HG02943 (cell line): ENCODE measurements around the gene BAHD1.
A peak's percentile ranks its signal among the peaks of the same experiment; 100 is the strongest.
"Not testable (repeated sequence)": the region's sequence is repeated elsewhere in the genome, so short reads cannot be mapped to it uniquely, and the experiment has no call there.

Source experiments
- ATAC-seq: cut with Tn5 transposase; IDR thresholded peaks from one replicate; pipeline ENCODE4 v1.9.1; 2021; ENCODE audit warnings: mild to moderate bottlenecking, low read depth, moderate library complexity; ENCODE audit not compliant: unreplicated experiment

The BAHD1 gene

DNA sequence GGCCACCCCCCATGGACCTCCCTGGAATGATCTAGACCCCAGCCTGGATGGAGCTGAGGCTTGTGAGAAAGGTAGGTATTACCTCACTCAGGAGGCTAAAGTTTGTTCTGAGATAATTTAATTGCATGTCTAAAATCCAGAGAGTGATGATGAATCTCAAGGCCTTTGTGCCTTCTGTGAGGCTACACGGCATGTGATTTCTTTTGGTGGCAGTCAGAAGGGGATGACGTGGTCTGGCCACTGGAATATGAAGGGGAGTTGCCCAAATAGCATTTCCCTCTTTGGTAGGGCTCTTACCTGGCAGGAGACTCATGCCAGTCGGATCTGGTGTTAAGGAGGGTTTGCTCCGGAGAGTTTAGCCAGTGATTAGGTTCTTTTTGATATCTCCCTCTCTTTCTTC lies 2.5 kb downstream of the BAHD1 start:
- ATAC-seq: no peak

DNA sequence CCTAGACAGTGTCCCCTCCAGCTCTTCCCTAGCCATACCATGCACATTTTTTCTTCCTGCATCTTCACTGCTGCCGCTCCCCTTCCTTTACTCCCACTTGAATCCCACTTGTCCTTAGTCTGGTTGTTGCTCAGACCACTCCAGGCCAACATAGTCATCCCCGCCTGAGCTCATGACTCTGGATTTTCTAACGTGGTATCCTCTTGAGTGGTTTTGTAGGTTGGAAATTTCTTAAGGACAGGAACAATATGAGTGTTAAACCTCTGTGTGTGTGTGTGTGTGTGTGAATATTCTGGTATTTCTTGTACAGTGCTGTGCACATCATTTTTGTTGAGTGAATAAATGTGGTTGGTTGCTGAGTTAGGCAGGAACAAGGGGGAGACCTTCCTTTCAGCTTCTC lies 3.1 kb downstream of the BAHD1 start:
- ATAC-seq: no peak

DNA sequence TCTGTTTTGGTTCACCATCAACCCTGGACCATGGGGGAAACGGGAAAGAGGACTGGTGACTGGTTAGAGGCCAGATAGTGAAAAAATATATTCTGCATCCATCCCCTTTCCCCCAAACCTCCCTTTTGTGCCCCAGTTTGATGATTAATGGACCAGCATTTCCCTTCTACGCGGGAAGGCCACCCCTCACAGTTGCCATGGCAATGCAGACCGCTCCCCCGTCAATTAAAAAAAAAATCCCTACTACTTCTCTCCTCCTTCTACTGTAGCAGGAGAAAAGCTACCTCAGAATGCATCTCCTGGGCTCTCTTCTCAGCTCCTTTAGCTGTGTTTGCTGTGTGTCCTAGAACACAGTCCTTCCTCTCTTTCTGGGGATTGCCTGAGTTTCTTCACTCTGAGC lies 4.0 kb downstream of the BAHD1 start:
- ATAC-seq: no peak

DNA sequence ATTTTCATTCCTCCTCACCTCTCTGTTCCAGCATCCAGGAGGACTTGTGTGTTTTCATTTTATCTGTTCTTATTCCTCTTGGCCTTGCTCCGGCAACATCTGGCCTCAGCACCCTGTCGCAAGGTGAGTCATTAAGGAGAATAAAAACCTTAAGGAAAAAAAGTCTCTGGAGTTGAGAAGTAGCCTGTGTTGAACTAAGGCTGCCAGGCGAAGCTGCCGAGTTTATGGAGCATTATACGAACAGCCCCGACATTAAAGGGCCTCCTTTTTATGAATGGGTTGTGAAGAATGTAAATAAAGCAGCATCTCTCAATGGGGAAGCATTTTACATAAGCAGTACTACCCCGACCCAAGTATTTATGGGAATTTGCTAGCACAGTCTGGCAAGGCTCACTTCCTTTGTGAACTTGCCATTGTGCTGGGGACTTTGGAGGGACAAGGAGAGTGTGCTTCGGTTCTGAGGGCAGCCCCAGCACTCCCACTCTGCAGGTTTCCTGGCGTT lies 4.7 kb downstream of the BAHD1 start:
- no peak for ATAC-seq

DNA sequence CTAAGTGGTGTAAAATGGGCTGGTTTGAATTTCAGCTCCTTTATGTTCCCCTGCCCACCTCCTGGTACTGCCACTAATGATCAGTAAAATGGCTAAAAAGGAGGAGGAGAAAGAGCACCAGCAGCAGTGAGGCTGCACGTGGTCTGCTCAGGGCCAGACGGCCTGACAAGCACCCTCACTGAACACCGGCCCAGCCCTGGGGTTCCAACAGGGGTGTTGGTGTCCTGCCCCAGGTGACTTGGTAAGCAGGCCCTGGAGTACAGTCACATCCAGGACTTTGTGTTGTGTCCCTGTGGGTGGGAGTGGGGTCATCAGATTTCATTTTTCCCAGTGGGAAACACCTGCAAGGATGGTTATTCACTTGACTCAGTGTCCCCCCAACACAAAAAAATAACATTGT lies 5.4 kb downstream of the BAHD1 start:
- no peak for ATAC-seq

DNA sequence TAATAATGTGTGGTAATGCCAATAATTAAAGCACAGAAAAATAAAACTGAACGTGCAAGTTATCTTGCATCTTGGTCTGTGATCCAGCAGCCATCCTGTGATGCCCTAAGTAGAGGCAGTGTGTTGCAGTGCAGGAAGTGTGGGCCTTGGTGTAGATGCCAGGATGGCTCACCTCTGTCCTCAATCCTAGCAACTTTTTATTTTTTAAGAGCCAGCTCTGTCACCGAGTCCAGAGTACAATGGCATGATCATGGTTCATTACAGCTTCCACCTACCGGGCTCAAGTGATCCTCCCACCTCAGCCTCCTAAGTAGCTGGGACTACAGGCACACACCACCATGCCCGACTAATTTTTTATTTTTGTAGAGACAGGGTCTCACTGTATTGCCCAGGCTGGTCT lies 7.6 kb downstream of the BAHD1 start:
- ATAC-seq: no peak

DNA sequence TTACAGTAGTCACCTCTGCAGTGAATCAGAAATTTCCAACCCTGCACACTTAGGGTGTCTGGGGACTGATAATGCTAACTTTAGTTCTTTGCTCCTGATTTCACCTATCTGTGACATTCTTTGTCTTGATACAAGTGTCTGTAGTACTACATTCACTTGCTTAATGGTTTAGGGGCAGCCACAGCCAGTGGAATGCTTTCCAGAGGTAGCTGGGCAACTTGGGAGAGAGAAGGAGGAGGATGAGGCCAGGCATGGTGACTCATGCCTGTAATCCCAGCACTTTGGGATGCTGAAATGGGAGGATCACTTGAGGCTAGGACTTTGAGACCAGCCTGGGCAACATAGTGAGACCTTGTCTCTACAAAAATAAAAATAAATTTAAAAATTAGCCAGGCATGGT lies 8.5 kb downstream of the BAHD1 start:
- ATAC-seq: no peak

DNA sequence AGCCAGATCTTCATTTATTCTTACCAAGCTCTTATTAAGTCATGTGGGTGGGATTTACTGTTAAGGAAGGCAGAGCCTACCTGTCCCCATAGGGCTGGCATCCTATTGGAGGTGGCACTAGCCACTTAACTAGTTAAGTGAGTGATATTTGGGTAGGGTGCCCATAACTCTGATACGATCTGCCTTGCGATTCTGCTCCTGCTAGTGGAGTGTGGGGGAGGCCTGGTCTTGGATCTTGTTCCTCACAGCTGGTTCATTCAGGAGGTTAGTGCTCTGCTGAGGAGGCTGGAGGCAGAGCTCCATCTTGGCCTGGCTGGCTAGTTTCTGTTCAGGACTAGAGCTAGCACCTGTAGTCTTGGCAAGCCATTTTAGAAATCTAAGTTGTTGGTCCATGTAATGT lies 9.3 kb downstream of the BAHD1 start:
- ATAC-seq: no peak

DNA sequence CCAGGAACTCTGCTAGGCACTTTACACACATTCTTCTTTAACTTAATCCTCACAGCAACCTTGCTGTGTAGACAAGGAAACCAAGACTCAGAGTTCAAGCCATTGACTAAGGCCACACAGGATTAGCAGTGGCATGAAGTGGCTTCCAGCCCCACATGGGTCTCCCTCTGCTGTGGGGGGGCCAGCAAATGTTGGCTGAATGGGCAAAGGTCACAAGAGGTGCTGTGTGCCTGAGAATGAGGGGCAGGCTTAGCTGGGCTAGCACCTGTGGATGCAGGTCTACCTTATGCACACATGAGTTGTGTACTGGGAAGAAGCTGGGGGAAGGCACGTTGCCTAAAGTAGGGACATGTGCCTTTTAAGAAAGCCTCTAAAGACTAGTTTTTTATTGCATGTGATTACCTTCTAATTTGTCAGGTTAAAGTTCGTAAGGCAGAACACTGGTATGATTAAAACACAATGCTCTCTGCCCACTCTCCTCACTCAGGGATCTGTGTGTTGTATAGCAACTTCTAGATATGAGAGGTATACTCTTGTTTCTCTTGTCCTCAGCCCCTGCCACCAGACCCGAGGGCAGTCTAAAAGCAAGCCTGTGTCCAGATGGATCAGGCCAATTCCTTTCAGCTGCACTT lies 10.9 kb downstream of the BAHD1 start:
- ATAC-seq: no peak

DNA sequence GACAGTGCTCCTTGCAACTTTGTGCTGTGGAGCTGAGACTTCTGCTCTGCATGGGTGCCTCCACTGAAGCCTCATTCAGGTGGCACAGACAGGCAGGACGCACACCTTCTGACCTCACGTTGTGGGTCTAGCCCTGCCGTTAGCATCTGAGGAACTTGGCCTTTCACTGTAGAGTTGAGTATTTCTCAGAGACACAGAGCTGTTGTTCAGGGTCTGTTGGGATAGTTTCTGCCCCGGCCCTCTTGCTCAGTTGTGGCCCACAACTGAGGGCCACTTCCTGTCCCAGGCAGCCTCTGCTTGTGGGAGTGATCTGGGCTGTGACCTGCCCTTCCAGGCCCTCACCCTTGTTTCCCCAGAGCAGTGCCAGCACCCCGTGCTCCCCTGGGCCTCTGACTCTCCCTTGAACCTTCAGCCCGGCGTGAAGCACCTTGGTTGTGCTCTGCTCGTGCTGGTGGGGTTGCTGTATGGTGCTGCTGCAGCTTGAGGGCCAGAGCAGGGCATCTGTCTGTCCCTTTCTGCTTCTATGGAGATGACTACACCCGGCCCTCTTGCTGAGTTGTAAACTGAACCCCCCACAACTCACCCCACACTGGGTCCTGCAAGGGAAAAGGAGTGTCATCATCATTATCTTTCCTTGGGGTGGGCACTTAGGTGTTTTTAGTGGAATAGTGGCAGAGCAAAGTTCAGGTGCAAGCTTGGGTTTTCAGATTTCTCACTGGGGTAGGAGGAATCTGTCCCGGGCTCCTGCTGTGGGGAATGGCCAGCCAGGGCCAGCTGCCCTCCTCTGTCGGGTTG lies 11.7 kb downstream of the BAHD1 start:
- peak; percentile 67 for ATAC-seq

DNA sequence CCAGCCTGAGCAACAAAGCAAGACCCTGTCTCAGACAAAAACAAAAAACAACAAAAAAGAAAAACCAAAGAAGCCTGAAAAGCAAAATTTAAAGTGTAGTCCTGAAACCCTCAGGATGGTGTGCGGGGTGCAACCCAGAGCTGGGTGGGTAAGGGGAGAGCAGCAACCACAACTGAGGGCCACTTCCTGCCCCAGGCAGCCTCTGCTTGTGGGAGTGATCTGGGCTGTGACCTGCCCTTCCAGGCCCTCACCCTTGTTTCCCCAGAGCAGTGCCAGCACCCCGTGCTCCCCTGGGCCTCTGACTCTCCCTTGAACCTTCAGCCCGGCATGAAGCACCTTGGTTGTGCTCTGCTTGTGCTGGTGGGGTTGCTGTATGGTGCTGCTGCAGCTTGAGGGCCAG lies 13.2 kb downstream of the BAHD1 start:
- ATAC-seq: not testable (repeated sequence)

DNA sequence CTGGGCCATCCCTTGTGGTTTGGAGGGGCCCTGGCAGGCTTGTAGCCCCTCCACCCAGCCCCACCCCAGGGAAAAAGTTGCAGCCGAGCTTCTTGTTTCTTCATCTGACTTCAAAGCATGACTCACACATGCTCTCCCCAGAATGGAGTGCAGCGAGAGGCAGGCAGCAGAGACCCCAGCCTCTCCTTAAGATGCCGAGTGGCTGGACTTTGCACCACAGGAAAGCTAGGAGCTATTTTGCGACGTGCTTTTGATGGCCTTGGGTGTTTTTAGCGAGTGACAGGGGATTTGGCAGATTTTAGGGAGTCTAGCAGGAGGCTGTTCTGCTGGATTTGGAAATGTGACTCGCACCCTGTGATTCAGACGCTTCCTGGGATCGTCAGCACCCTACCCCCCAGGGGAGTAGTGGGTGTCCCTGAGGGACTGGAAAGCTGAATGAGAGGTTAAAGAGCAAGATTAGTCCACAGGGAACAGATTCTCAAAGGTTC lies 14.2 kb downstream of the BAHD1 start:
- no peak for ATAC-seq

DNA sequence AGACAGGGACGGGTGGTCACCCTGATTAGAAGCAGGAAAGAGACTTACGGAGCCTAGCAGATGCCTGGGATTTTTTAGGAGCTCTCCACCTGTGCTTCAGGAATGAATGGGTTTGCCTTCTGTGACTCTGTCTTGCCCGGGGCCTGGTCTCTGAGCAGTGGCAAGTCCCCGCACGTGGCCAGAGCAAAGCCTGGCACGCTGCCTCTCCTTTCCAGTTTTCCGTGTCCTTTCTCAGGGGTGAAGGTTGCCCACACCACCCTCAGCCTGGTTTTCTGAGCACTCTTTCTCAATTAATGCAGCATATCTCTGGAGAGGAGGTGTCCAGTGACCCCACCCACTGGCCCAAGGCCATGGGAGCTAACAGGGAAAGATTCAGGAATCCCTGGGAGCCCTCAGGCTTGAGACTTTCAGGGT lies 15.6 kb downstream of the BAHD1 start:
- ATAC-seq: no peak

DNA sequence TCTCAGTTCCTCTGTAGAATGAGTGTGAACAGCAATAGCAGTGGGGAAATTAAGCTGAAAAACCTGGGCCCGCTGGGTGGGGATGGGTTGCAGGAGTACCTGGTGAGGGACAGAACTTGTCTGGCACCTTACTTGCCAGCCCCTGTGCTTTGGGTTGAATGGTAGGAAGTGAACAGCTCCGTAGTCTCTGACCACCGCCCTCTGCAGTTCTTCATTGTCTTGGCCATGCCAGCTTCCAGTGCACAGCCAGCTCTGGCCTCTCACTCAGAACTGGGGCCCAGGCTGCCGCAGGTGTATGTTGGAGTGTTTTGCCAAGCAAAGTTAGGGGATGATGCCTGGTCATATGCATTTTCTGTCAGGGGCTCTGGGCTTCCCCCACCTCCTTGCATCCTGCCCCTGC lies 16.0 kb downstream of the BAHD1 start:
- no peak for ATAC-seq

DNA sequence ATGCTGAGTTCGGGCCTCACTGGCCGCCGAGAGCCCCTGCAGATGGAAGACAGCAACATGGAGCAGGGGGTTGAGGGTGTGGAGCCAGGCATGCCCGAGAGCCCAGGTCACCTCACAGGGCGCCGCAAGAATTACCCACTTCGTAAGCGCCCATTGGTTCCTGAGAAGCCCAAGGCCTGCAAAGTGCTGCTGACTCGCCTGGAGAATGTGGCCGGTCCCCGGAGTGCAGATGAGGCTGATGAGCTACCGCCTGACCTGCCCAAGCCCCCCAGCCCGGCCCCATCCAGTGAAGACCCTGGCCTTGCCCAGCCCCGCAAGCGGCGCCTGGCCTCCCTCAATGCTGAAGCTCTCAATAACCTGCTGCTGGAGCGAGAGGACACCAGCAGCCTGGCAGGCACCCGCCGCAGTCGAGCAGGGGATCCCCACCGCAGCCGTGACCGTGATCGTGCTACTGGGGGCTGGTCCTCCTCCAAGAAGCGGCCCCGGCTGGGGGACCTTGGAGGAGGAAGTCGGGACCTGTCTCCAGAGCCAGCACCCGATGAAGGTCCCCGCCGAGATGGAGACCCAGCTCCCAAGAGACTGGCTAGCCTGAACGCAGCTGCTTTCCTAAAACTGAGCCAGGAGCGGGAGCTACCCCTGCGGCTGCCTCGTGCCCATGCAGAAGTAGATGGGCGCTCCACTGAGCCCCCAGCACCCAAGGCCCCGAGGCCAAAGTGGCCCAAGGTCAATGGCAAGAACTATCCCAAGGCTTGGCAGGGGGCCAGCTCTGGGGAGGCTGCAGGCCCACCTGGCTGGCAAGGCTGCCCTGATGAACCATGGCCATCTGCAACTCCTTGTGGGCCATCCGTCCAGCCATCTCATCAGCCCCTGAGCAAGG lies 18.0 kb downstream of the BAHD1 start:
- ATAC-seq: no peak

DNA sequence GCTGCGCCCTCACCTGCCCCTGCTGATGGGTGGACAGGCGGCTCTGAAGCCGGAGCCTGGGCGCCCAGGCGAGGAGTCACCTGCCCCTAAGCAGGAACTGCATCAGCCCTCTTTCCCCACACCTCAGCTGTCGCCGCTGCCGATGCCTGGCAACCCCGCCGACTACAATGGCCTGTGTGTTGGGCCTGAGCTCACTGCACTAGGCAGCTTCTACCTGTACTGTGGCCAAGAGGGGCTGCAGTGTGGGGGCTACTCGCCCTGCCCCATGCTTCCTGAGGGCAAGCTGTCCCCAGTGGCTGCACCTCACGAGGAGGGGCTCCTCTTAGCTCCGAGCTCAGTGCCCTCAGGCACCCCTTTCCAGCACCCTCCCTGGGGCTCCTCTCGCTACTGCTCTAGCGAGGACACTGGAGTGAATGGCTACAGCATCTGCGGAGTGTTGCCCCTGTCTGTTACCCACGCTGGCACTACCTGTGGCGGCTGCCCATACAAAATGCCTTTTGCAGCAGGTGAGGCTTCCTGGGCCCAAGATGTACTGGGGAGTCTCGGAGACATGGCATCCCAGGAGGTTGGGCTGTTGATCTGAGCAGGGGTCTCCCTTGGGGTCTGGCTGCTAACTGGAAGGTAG lies 18.8 kb downstream of the BAHD1 start:
- ATAC-seq: no peak

DNA sequence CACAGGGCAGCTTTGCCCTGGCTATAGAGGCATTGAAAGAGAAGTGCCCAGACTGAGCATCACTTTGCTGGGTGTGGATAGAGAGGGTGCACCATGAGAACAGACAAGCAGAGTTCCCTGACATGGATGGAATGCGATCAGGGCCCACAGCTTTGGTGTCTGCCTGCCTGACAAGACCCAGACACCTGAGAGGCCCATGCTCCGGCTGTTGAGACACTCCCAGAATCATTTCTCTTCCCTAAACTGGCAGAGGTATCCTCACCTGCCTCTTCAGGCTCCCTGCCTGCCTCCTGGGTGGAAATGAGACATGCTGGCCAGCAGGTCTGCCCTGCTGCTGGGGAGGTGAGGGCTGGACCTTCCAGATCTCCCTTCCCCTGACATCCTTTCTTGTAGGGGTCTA lies 19.7 kb downstream of the BAHD1 start:
- ATAC-seq: no peak

DNA sequence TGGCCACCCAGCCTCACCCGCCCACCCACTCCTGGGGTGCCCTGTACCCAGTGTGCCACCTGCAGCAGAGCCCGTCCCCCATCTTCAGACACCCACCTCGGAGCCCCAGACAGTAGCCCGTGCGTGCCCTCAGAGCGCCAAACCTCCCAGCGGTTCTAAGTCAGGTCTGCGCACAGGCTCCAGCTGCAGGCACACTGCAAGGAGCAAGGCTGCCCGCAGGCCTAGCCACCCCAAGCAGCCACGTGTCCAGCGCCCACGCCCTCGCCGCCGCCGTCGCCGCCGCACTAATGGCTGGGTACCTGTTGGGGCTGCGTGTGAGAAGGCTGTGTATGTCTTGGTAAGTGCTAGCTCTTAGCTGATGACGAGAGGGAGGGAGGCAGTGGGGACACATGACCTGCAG lies 21.2 kb downstream of the BAHD1 start:
- no peak for ATAC-seq

DNA sequence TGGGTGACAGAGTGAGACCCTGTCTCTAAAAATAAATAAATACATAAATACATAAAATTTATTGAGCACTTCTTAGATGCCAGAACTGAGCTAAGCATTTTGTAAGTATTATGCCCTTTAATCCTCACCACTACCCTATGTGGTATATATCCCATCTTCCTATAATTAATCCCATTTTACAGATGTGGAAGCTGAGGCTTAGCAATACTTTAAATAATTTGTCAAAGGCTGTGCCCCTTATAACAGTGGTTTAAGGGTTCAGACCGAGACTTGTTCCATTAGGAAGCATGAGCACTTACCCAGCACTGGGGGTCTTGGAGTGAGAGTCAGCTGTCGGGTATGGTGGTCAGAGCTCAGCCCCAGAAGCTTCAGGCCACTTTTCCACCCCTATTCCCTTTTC lies 22.5 kb downstream of the BAHD1 start:
- no peak for ATAC-seq

DNA sequence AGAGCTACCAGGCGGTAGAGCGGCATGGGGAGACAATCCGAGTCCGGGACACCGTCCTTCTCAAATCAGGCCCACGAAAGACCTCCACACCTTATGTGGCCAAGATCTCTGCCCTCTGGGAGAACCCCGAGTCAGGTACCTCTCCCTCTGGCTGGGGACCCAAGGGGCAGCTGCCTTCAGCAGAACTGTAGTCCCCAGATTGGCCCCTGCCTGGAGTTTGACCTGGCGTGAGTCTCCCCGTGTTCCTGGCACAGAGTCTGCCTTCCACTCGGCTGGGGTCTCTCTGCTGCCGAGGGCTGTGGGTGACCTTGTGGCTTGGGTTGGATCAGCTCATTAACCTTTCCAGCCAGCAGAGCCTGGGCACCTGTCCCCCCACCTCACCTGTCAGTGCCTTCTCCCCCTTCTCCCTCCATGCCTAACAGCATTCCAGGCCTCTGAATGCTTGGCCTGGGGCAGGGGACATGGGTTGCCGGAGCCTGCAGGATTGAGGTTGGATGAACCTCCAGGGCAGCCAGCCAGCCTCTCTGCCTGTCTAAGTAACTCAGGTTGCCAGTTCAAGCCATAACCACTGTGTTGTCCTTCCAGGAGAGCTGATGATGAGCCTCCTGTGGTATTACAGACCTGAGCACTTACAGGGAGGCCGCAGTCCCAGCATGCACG lies 23.3 kb downstream of the BAHD1 start:
- no peak for ATAC-seq
